ENCODE measurements around the gene DPM2.

Gene DPM2

DNA sequence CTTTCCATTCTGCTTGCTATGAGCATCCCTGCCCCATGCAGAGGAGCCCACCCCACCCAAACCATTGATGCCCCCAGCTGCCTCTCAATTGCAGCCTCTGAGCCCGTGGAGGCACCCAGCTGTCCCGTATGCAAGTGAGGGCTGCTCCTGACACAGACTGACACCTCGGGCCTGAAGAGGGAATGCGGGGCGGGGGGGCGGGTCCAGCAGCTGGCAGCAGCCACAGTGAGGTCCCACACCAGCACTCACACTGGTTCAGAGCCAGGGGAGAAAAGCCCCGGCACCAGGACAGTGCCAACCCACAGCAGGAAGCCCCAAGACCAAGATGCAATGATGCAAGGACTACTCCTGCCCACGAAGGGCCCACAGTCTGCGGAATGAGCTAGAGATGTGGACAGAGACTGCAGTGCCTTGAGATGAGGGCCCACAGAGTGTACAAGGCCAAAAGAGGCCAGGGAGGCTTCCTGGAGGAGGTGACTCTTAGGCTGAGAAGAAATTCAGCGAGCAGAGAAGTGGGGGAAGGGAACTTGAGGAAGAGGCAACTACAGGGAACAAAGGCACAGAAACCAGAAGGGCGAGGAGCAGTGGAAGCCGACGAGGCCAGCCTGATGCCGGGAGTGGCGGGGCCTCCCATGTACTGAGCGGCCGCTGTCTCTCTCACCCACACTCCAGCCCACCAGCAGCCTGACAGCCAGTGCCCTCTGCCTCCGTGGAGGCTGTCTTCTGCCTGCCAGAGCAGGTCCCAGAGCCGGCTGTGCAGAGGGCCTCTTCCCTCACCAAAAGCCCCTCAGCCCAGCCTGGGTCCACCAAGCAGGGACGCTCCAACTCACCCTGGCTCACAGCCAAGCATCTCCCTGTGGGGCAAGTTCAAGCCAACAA, 33.9 kb upstream of the DPM2 start:
- TF ChIP-seq, protein P1, sequence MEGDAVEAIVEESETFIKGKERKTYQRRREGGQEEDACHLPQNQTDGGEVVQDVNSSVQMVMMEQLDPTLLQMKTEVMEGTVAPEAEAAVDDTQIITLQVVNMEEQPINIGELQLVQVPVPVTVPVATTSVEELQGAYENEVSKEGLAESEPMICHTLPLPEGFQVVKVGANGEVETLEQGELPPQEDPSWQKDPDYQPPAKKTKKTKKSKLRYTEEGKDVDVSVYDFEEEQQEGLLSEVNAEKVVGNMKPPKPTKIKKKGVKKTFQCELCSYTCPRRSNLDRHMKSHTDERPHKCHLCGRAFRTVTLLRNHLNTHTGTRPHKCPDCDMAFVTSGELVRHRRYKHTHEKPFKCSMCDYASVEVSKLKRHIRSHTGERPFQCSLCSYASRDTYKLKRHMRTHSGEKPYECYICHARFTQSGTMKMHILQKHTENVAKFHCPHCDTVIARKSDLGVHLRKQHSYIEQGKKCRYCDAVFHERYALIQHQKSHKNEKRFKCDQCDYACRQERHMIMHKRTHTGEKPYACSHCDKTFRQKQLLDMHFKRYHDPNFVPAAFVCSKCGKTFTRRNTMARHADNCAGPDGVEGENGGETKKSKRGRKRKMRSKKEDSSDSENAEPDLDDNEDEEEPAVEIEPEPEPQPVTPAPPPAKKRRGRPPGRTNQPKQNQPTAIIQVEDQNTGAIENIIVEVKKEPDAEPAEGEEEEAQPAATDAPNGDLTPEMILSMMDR (IDR thresholded peaks at IDR 0.05; ENCODE audit: low read depth, low read length) = no peak
- H3K4me3 ChIP-seq (ENCODE audit: low read depth, low read length) = no peak overlapping the region

DNA sequence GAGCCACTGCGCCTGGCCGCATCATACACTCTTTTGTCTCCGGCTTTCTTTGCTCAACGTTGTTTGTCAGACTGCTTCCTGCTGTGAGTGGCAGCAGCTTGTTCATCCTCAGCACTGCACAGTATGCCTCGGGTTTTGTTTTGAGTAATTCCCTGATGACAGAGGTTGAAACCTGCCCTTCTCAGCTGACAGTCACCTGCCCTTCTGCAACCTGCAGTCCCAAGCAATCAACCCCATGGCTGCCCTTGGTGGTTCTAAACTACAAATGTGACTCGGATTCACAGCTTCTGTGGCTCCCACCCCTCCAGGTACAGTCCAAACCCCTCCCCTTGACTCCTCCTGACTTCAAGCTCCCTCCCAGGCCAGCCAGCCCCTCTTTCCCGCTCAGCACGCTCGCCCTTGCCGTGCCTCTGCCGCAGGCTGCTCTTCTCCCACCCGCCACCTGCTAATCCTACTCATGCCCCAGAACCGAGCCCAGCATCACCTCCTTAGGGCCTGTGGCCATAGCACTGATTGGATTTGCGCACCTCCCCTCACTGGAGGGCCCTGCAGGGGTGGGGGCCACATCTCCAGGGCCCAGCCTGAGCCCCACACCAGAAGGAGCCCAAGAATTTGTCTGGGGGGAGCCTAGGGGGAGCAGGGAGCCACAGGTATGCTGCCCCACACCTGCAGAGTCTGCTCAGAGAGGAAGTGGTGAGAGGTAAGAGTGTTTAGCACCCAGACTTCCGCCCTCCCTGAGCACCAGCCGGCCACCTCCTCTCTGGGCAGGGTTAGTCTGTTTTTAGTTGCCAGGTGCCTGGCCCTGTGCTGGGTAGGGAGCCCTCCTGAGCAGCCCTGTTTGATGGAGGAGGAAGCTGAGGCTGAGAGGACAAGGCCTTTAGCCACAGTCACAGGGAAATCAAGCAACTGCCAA, 33.0 kb upstream of the DPM2 start:
- TF ChIP-seq, protein P1 (IDR thresholded peaks at IDR 0.05; ENCODE audit: low read depth, low read length) = no peak
- no peak overlapping the region for H3K4me3 ChIP-seq (ENCODE audit: low read depth, low read length)

DNA sequence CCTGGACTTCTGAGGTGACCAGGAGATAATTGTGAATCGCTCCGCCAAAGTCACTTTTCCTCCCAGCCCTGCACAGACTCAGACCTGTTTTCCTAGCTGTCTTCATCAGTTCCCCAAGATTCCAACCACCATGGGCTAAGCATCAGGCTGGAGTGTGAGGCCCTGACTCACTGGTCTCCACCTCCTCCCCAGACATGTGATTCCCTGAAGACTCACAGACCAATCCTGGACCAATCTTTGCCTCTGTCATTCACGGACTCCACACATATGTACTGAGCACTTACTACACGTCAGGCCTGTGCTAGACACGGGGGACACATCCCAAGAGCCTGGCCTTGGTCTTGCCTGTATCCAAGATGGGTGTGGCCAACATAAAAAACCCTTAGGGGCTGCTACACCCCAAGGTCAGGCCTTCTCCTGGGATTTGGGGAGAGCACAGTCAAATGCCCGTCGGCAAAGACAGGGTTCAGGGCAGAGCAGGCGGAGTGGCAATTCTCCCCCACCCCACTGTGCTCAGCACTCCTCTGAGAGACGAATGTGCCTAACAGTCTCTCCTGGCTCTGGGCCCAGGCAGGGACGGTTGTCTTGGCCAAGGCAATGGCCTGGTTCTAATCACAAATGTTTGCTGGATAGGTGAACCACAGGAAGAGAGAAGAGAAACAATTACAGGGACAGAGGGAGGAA, 31.2 kb upstream of the DPM2 start:
- TF ChIP-seq, protein P1 (IDR thresholded peaks at IDR 0.05; ENCODE audit: low read depth, low read length) = no peak
- H3K4me3 ChIP-seq (ENCODE audit: low read depth, low read length) = no peak overlapping the region

DNA sequence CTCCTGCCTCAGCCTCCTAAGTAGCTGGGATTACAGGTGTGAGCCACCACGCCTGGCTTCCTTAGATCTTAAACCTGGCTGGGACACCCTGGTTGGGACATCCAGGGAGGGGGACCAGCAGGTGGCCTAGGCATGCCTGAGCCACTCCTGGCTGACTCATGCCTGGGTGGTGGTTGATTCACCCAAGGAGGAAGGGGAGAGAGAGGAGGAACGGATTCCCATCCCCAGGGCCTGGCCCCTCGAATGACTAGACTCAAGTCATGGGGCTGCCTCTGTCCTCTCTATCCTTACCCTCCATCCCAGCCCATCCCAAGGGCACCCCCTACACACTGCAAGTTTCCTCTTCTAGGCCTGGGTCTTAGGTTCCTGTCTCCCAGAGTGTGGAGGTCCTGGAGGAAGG, 30.4 kb upstream of the DPM2 start:
- TF ChIP-seq, protein P1 (IDR thresholded peaks at IDR 0.05; ENCODE audit: low read depth, low read length) = no peak
- H3K4me3 ChIP-seq (ENCODE audit: low read depth, low read length) = no peak overlapping the region

DNA sequence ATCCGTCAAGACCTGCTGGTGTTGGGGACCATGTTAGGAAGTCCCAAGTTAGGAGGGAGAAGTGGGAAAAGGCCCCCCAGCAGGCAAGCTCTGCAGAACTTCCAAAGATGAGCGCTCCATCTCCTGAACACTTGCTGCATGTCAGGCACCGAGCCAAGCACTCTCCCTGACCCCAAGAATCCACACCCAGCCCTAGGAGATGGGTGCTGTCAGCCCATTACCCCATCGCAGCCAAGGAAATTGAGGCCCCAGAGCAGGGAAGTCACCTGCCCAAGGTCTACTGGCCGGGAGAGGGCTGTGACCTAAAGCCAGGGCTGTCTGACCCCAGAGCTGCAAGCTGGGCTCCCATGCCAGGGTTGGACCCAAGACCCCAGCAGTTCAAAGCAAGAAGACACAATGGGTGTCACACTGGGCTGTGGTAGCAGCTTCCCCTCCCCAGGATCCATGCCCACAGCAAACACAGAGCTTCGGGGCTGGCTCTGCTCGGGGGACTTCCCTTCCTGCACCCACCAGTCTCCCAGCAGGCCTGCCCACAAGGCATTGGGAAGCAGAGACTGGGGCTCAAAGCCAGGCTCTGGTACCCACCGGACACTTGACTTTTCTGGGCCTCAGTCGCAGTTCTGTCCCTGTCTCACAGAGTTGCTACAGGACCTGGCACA, 29.6 kb upstream of the DPM2 start:
- no peak overlapping the region for H3K4me3 ChIP-seq (ENCODE audit: low read depth, low read length)
- TF ChIP-seq, protein P1 (IDR thresholded peaks at IDR 0.05; ENCODE audit: low read depth, low read length) = no peak

DNA sequence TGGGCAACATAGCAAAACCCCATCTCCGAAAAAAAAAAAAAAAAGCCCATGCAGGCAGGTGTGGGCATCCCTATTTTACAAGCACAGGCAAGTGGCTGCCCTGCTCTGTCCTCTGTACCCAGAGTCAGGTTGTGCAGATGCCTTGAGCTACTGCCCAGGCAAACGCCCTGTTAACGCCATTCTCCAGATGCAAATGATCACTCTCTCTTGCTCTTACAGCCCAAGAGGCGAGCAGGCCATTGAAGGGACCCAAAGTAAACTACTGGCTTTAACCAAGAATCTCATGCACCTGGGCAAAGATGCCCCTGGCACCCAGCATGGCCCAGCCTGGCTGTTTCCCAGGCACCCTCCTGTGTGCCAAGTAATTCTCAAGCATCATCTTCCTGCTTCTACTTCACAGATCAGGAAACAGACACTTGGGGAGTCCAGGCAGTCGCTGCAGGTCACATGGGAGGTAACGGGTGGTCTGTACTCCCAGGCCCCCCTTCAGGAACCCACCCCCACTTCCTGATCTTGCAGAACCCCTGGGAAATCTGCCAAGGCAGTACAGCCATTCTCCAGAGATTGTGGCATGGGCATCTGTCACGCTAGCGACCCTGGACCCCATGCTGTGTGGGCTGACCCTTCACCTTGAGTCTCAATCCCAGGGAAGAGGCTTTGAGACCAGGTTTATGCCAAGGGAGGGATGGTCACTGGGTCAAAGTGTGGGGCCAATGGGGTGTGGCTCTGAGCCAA, 28.9 kb upstream of the DPM2 start:
- TF ChIP-seq, protein P1 (IDR thresholded peaks at IDR 0.05; ENCODE audit: low read depth, low read length) = no peak

More for the DNA sequence above, 28.9 kb upstream of the DPM2 start:
- no peak overlapping the region for H3K4me3 ChIP-seq (ENCODE audit: low read depth, low read length)
